ENCODE measurements around the gene SLC22A16. TPM values are rescaled to one million over a fixed set of nuclear protein-coding genes. Genes with fewer than 3 reads are reported as not detected.
A peak's percentile ranks its signal among the peaks of the same experiment; 100 is the strongest.
"Not testable (repeated sequence)": the region's sequence is repeated elsewhere in the genome, so short reads cannot be mapped to it uniquely, and the experiment has no call there.

SLC22A16 gene
- total and polyA plus RNA-seq, 4 donors, result 0.63 to 1.3 (median 0.77) TPM

DNA sequence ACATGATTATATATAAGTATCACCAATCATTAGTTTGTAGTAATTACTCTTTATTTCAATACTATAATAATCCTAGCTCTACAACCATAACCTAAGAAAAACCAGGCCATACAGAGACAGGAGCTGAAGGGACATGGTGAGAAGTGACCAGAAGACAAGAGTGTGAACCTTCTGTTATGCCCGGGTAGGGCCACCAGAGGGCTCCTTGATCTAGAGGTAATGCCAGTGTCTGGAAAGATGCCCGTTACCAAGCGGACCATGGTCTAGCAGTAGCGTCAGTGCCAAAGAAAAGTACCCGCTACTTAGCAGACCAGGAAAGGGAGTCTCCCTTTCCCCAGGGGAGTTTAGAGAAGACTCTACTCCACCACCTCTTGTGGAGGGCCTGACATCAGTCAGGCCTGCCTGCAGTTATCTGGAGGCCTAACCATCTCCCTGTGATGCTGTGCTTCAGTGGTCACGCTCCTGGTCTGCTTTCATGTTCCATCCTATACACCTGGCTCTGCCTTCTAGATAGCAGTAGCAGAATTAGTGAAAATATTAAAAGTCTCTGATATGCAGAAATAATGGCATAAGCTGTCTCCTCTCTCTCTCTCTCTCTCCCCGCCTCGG lies 18.7 kb downstream of the SLC22A16 start:
- 85% methylated on average over 3 of the region's 8 CpGs for WGBS (ENCODE audit: insufficient coverage)
- DNase-seq (ENCODE audit: low read depth in 4 of 6, low spot score in 6 of 6), result not testable (repeated sequence)

DNA sequence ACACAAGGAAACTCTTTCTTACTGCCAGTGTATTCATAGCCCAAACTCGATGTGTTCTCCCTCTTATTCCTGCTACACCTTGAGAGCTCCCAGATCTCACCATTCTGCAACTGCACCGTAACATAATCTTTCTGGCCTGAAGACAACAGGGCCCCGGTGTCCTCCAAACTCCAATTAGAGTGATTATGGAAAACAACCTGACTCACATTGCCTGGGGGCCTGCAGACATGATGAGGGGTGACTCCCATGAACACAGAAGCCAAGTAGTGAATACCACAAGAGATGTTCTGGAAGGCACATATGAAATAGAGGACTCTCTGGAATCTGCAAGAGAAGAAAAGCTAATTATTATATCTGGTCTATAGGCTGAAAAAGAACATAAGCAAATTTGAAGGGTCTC lies 19.7 kb downstream of the SLC22A16 start:
- Histone ChIP-seq H3K4me3 (ENCODE audit: low read depth, low read length) (no peak overlapping the region), H3K4me1 (ENCODE audit: control insufficient read depth, insufficient read depth, low read length) (no peaks in the 10 kb centered on the region), H3K36me3 (ENCODE audit: control insufficient read depth, insufficient read depth, low read length) (no peaks in the 10 kb centered on the region), H3K27ac (ENCODE audit: low read depth, low read length) (no peak overlapping the region), H3K9me3 (ENCODE audit: control insufficient read depth, insufficient read depth, low read length) (no peaks in the 10 kb centered on the region), H3K27me3 (ENCODE audit: control insufficient read depth, insufficient read depth, low read length) (no peaks in the 10 kb centered on the region)
- no peak for DNase-seq (ENCODE audit: low read depth in 4 of 6, low spot score in 6 of 6)
- 84% methylated on average over 2 of the region's 3 CpGs for whole genome bisulfite sequencing (ENCODE audit: insufficient coverage)

More for the DNA sequence above, 18.7 kb downstream of the SLC22A16 start:
- not testable (repeated sequence) for H3K27ac ChIP-seq (ENCODE audit: low read depth, low read length); H3K27me3 ChIP-seq (ENCODE audit: control insufficient read depth, insufficient read depth, low read length); H3K4me1 ChIP-seq (ENCODE audit: control insufficient read depth, insufficient read depth, low read length); H3K9me3 ChIP-seq (ENCODE audit: control insufficient read depth, insufficient read depth, low read length); H3K4me3 ChIP-seq (ENCODE audit: low read depth, low read length); H3K36me3 ChIP-seq (ENCODE audit: control insufficient read depth, insufficient read depth, low read length)

DNA sequence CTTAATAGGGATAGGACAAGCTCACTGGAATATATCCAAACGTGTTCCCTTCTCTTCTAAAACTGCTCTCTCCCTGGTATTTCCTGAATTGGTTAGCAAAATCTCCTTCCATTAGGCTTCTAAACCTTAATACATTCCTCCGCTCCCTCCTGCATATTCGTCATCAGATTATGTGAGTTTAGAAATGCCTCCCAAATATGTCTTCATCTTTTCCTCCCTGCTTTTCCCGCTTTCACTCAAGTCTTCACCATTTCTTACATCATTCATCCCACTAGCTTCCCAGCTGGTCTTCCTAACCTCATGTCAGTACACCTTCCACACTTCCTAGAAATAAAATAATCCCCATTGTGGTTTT lies 26.9 kb downstream of the SLC22A16 start:
- no peaks in the 10 kb centered on the region for H3K27me3 ChIP-seq (ENCODE audit: control insufficient read depth, insufficient read depth, low read length)
- 82% methylated on average over 3 of the region's 4 CpGs for WGBS (ENCODE audit: insufficient coverage)
- H3K4me3 ChIP-seq (ENCODE audit: low read depth, low read length), result no peak overlapping the region

DNA sequence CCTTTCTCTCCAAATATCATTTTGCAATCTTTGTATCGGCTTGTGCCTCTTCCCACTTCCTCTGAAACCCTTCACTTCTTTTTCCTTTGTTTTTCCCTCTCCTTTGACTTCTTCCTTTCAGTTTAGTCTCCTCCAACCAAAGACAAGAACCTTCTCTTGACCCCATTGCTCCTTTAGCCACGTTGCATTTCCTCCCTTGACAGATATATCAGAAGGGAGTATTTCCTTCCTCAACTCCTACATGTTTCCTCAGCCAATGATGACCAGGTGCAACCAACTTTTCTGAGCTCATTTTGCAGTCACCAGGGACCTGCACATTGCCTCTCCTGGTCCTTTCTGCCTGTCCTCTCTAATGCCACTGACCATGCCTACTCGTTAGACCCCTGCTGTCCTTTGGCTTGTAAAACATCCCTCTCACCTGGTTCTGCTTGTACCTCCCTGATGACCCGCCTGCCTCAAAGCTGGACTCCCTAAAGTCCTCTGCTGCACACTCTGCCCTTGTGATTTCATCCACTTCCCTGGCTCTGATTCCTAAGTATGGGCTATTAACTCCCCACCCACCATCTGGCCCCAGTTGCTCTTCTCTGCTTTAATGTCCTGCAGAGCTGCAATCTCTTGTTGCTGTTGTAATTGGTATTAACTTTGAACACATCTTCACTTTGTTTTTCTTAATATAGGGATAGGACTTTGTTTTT lies 27.4 kb downstream of the SLC22A16 start:
- Histone ChIP-seq H3K27me3 (ENCODE audit: control insufficient read depth, insufficient read depth, low read length) (no peaks in the 10 kb centered on the region), H3K4me3 (ENCODE audit: low read depth, low read length) (no peak overlapping the region), H3K9me3 (ENCODE audit: control insufficient read depth, insufficient read depth, low read length) (no peaks in the 10 kb centered on the region), H3K4me1 (ENCODE audit: control insufficient read depth, insufficient read depth, low read length) (no peaks in the 10 kb centered on the region), H3K27ac (ENCODE audit: low read depth, low read length) (no peak overlapping the region), H3K36me3 (ENCODE audit: control insufficient read depth, insufficient read depth, low read length) (no peaks in the 10 kb centered on the region)
- WGBS (ENCODE audit: insufficient coverage), result 71% methylated on average over 4 of the region's 4 CpGs
- no peak for DNase-seq (ENCODE audit: low read depth in 4 of 6, low spot score in 6 of 6)

More for the DNA sequence above, 26.9 kb downstream of the SLC22A16 start:
- H3K36me3 ChIP-seq (ENCODE audit: control insufficient read depth, insufficient read depth, low read length), result no peaks in the 10 kb centered on the region
- DNase-seq (ENCODE audit: low read depth in 4 of 6, low spot score in 6 of 6), result no peak
- H3K27ac ChIP-seq (ENCODE audit: low read depth, low read length), result no peak overlapping the region
- no peaks in the 10 kb centered on the region for H3K4me1 ChIP-seq (ENCODE audit: control insufficient read depth, insufficient read depth, low read length)
- H3K9me3 ChIP-seq (ENCODE audit: control insufficient read depth, insufficient read depth, low read length), result no peaks in the 10 kb centered on the region

DNA sequence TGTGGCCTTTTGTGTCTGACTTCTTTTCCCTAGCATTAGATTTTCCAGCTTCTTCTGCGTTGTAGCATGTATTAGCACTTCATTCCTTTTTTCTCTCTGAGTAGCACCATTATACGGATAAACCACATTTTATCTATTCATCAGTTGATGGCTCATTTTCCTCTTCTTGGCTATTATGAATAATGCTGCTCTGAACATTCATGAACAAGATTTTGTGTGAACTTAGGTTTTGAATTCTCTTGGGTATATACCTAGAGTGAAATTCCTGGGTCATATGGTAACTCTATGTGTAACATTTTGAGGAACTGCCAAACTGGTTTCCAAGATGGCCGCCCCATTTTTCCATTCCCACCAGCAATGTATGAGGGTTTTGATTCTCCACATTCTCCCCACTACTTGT lies 28.7 kb downstream of the SLC22A16 start:
- Histone ChIP-seq H3K27ac (ENCODE audit: low read depth, low read length) (no peak overlapping the region), H3K4me1 (ENCODE audit: control insufficient read depth, insufficient read depth, low read length) (no peaks in the 10 kb centered on the region), H3K27me3 (ENCODE audit: control insufficient read depth, insufficient read depth, low read length) (no peaks in the 10 kb centered on the region), H3K9me3 (ENCODE audit: control insufficient read depth, insufficient read depth, low read length) (no peaks in the 10 kb centered on the region), H3K4me3 (ENCODE audit: low read depth, low read length) (no peak overlapping the region), H3K36me3 (ENCODE audit: control insufficient read depth, insufficient read depth, low read length) (no peaks in the 10 kb centered on the region)
- no peak for DNase-seq (ENCODE audit: low read depth in 4 of 6, low spot score in 6 of 6)
- WGBS (ENCODE audit: insufficient coverage), result no CpG with 5 or more reads among the region's 3 CpGs

DNA sequence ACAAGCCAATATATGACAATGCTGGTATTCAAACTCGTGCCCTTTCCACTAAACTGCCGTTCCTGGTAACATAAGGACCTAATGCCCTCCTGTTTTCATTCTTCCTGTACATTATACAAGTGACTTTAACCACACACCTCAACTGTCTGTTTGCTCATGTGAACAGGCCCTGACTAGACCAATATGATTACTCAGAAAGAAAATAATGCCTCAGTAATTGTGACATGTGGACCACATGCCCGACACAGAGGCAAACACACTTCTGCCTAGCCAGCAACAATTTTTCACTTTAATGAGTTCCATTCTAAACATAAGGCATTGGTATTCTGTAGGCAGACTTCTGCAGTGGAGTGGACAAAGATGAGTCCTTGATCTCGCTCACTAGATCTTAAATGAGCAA lies 30.0 kb downstream of the SLC22A16 start:
- Histone ChIP-seq H3K27me3 (ENCODE audit: control insufficient read depth, insufficient read depth, low read length) (no peaks in the 10 kb centered on the region), H3K4me1 (ENCODE audit: control insufficient read depth, insufficient read depth, low read length) (no peaks in the 10 kb centered on the region), H3K36me3 (ENCODE audit: control insufficient read depth, insufficient read depth, low read length) (no peaks in the 10 kb centered on the region), H3K4me3 (ENCODE audit: low read depth, low read length) (no peak overlapping the region), H3K27ac (ENCODE audit: low read depth, low read length) (no peak overlapping the region), H3K9me3 (ENCODE audit: control insufficient read depth, insufficient read depth, low read length) (no peaks in the 10 kb centered on the region)
- DNase-seq (ENCODE audit: low read depth in 4 of 6, low spot score in 6 of 6), result no peak
- WGBS (ENCODE audit: insufficient coverage), result 82% methylated on average over 2 of the region's 4 CpGs

DNA sequence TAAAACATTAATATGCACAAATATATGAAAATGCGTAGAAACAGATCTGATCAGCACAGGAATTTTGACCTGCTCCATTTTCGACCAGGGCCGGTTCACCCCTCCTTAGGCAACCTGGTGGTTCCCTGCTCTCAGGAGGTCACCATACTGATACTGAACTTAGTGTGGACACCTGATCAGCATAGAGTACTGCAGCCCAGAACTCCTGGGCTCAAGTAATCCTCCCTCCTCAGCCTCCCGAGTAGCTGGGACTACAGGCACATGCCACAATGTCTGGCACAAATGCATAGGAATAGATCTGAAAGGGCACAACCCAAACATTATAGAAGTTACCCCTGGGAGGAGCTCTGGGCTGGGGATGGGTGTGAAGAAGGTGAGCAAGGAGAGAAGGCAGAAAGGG lies 36.4 kb downstream of the SLC22A16 start:
- no peak for DNase-seq (ENCODE audit: low read depth in 4 of 6, low spot score in 6 of 6)
- Histone ChIP-seq H3K27ac (ENCODE audit: low read depth, low read length) (no peak overlapping the region), H3K4me1 (ENCODE audit: control insufficient read depth, insufficient read depth, low read length) (no peaks in the 10 kb centered on the region), H3K27me3 (ENCODE audit: control insufficient read depth, insufficient read depth, low read length) (no peaks in the 10 kb centered on the region), H3K36me3 (ENCODE audit: control insufficient read depth, insufficient read depth, low read length) (no peaks in the 10 kb centered on the region), H3K4me3 (ENCODE audit: low read depth, low read length) (no peak overlapping the region), H3K9me3 (ENCODE audit: control insufficient read depth, insufficient read depth, low read length) (no peaks in the 10 kb centered on the region)
- 80% methylated on average over 1 of the region's 4 CpGs for WGBS (ENCODE audit: insufficient coverage)

DNA sequence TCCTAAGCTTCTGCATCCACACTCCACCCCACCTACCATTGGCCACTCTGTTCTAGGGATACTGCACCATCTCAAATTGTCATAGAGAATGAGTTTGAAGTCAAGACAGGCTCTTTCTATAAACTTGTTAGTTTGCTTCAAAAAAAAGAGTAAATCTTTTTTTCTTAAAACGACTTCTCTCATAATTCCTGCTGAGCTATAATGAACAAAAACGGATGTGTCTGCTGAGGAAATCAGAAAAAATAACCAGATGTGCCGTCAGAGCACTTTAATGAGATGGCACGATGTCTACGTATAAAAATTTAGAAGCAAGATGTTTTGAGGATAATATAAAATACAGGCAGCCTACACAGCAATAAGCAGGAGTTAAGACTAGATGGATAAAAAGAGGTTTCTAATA lies 37.1 kb downstream of the SLC22A16 start:
- H3K27ac ChIP-seq (ENCODE audit: low read depth, low read length), result no peak overlapping the region
- H3K9me3 ChIP-seq (ENCODE audit: control insufficient read depth, insufficient read depth, low read length), result no peaks in the 10 kb centered on the region
- H3K4me3 ChIP-seq (ENCODE audit: low read depth, low read length), result no peak overlapping the region
- WGBS (ENCODE audit: insufficient coverage), result no CpG with 5 or more reads among the region's 5 CpGs
- DNase-seq (ENCODE audit: low read depth in 4 of 6, low spot score in 6 of 6), result peak in 1 of 6 donors; percentile 49
- no peaks in the 10 kb centered on the region for H3K4me1 ChIP-seq (ENCODE audit: control insufficient read depth, insufficient read depth, low read length)
- no peaks in the 10 kb centered on the region for H3K36me3 ChIP-seq (ENCODE audit: control insufficient read depth, insufficient read depth, low read length)
- H3K27me3 ChIP-seq (ENCODE audit: control insufficient read depth, insufficient read depth, low read length), result no peaks in the 10 kb centered on the region

DNA sequence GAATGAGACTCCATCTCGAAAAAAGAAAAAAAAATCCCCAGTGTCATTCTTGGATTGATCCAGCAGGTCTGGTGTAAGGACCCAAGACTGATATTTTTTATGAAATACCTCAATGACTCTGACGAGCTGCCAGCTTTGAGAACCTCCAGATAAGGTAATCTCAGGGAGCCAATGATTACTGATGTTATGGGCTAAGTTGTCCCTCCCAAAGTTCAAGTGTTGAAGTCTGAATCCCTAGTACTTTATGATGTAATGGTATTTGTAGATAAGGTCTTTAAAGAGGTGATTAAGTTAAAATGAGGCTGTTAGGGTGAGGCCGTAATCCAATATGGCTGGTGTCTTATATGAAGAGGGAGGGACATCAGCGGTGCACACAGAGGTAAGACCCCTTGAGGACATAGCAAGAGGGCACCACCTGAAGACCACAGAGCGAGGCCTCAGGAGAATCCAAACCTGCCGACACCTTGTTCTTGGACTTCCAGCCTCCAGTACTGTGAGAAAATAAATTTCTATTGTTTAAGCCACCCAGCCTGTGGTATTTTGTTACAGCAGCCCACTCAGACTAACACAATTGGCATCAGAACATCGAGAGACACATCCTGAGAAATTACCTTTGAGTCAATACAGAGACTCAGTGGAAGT lies 41.3 kb downstream of the SLC22A16 start:
- no peak overlapping the region for H3K4me3 ChIP-seq (ENCODE audit: low read depth, low read length)
- H3K9me3 ChIP-seq (ENCODE audit: control insufficient read depth, insufficient read depth, low read length), result no peaks in the 10 kb centered on the region
- H3K27ac ChIP-seq (ENCODE audit: low read depth, low read length), result no peak overlapping the region
- no peaks in the 10 kb centered on the region for H3K4me1 ChIP-seq (ENCODE audit: control insufficient read depth, insufficient read depth, low read length)
- DNase-seq (ENCODE audit: low read depth in 4 of 6, low spot score in 6 of 6), result no peak
- no peaks in the 10 kb centered on the region for H3K36me3 ChIP-seq (ENCODE audit: control insufficient read depth, insufficient read depth, low read length)
- H3K27me3 ChIP-seq (ENCODE audit: control insufficient read depth, insufficient read depth, low read length), result no peaks in the 10 kb centered on the region
- WGBS (ENCODE audit: insufficient coverage), result 98% methylated on average over 3 of the region's 7 CpGs

Data from spinal cord (tissue), 10 donors.